Esophagus squamous epithelium (tissue), 4 donors: ENCODE data around the gene CANT1.

ENCODE experiments used
- POLR2A ChIP-seq, 4 donors: fragments of 450-650 bp; IDR thresholded peaks; one replicate each; pipeline ENCODE4 v1.6.1; 2017; ENCODE audit warnings: antibody characterized with exemption in 4 of 4, mild to moderate bottlenecking in 4 of 4, moderate library complexity in 3 of 4
- TF ChIP-seq, protein P1 (sequence below), 6 experiments: fragments of 450-650 bp in 4 of 6; fragments of 200-600 bp in 2 of 6; sonication (generic) in 2 of 6; IDR thresholded peaks; one replicate each; pipeline ENCODE4 v1.5.1; 2016 to 2019; ENCODE audit warnings: antibody characterized with exemption in 6 of 6, mild to moderate bottlenecking in 4 of 6, moderate library complexity in 4 of 6

DNA sequence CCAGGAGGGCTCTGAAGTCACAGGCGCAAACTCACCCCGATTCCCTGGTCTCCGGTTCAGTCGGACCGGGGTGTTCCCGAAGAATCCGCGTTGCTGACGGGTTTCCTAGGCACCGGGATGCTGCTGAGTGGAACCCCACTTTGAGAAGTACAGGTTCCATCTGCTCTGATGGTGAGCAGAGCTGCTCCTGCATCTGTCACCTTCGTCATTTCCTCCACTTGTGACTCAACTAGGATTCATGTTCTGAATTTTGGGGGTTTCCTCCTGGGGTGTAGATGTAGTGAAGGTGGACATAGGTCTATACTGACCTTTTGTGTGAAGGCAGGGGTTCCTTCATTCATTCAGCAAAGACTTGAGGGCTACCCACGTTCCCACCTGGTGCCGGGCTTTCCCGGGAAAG, 54.9 kb downstream of the CANT1 start:
- TF ChIP-seq, protein P1, sequence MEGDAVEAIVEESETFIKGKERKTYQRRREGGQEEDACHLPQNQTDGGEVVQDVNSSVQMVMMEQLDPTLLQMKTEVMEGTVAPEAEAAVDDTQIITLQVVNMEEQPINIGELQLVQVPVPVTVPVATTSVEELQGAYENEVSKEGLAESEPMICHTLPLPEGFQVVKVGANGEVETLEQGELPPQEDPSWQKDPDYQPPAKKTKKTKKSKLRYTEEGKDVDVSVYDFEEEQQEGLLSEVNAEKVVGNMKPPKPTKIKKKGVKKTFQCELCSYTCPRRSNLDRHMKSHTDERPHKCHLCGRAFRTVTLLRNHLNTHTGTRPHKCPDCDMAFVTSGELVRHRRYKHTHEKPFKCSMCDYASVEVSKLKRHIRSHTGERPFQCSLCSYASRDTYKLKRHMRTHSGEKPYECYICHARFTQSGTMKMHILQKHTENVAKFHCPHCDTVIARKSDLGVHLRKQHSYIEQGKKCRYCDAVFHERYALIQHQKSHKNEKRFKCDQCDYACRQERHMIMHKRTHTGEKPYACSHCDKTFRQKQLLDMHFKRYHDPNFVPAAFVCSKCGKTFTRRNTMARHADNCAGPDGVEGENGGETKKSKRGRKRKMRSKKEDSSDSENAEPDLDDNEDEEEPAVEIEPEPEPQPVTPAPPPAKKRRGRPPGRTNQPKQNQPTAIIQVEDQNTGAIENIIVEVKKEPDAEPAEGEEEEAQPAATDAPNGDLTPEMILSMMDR (IDR thresholded peaks at IDR 0.05): no peak
- TF ChIP-seq POLR2A (IDR thresholded peaks at IDR 0.05): no peak
